ENCODE measurements around the gene PLEKHG7. TPM values are rescaled to one million over a fixed set of nuclear protein-coding genes. Genes with fewer than 3 reads are reported as not detected.

The PLEKHG7 gene
- total and polyA plus RNA-seq, 2 of the 8 experiments (the other 6 are each of a cell fraction or from before 2014, with no cell fraction given): not detected

DNA sequence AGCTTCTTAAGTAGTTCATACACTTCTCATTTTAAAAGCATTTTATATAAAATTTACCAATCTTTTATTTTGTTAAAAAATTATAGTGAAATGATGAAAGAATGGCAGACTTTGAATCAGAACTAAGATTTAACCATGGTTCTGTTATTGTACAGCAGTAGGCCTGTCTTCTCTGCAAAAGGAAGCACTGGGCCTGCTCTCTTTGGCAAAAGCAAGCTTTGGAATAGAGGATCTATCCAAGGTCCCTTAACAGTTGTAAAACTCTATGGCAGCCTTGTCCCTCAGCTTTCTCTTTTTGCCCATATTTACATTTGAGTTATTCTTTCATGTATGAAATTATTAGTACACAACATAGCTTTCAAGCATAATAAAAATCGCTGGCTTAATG, 82.8 kb downstream of the PLEKHG7 start (continued):
- TF ChIP-seq, protein P1, sequence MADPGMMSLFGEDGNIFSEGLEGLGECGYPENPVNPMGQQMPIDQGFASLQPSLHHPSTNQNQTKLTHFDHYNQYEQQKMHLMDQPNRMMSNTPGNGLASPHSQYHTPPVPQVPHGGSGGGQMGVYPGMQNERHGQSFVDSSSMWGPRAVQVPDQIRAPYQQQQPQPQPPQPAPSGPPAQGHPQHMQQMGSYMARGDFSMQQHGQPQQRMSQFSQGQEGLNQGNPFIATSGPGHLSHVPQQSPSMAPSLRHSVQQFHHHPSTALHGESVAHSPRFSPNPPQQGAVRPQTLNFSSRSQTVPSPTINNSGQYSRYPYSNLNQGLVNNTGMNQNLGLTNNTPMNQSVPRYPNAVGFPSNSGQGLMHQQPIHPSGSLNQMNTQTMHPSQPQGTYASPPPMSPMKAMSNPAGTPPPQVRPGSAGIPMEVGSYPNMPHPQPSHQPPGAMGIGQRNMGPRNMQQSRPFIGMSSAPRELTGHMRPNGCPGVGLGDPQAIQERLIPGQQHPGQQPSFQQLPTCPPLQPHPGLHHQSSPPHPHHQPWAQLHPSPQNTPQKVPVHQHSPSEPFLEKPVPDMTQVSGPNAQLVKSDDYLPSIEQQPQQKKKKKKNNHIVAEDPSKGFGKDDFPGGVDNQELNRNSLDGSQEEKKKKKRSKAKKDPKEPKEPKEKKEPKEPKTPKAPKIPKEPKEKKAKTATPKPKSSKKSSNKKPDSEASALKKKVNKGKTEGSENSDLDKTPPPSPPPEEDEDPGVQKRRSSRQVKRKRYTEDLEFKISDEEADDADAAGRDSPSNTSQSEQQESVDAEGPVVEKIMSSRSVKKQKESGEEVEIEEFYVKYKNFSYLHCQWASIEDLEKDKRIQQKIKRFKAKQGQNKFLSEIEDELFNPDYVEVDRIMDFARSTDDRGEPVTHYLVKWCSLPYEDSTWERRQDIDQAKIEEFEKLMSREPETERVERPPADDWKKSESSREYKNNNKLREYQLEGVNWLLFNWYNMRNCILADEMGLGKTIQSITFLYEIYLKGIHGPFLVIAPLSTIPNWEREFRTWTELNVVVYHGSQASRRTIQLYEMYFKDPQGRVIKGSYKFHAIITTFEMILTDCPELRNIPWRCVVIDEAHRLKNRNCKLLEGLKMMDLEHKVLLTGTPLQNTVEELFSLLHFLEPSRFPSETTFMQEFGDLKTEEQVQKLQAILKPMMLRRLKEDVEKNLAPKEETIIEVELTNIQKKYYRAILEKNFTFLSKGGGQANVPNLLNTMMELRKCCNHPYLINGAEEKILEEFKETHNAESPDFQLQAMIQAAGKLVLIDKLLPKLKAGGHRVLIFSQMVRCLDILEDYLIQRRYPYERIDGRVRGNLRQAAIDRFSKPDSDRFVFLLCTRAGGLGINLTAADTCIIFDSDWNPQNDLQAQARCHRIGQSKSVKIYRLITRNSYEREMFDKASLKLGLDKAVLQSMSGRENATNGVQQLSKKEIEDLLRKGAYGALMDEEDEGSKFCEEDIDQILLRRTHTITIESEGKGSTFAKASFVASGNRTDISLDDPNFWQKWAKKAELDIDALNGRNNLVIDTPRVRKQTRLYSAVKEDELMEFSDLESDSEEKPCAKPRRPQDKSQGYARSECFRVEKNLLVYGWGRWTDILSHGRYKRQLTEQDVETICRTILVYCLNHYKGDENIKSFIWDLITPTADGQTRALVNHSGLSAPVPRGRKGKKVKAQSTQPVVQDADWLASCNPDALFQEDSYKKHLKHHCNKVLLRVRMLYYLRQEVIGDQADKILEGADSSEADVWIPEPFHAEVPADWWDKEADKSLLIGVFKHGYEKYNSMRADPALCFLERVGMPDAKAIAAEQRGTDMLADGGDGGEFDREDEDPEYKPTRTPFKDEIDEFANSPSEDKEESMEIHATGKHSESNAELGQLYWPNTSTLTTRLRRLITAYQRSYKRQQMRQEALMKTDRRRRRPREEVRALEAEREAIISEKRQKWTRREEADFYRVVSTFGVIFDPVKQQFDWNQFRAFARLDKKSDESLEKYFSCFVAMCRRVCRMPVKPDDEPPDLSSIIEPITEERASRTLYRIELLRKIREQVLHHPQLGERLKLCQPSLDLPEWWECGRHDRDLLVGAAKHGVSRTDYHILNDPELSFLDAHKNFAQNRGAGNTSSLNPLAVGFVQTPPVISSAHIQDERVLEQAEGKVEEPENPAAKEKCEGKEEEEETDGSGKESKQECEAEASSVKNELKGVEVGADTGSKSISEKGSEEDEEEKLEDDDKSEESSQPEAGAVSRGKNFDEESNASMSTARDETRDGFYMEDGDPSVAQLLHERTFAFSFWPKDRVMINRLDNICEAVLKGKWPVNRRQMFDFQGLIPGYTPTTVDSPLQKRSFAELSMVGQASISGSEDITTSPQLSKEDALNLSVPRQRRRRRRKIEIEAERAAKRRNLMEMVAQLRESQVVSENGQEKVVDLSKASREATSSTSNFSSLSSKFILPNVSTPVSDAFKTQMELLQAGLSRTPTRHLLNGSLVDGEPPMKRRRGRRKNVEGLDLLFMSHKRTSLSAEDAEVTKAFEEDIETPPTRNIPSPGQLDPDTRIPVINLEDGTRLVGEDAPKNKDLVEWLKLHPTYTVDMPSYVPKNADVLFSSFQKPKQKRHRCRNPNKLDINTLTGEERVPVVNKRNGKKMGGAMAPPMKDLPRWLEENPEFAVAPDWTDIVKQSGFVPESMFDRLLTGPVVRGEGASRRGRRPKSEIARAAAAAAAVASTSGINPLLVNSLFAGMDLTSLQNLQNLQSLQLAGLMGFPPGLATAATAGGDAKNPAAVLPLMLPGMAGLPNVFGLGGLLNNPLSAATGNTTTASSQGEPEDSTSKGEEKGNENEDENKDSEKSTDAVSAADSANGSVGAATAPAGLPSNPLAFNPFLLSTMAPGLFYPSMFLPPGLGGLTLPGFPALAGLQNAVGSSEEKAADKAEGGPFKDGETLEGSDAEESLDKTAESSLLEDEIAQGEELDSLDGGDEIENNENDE (IDR thresholded peaks at IDR 0.05; ENCODE audit: insufficient replicate concordance, low read length): no peak
- TF ChIP-seq NRF1 (IDR thresholded peaks at IDR 0.05; ENCODE audit: low read depth, low read length) (no peak), FOSL1 (IDR thresholded peaks at IDR 0.05; ENCODE audit: insufficient read depth, low read depth, low read length) (no peak), KDM5A (IDR thresholded peaks at IDR 0.05; ENCODE audit: low read length) (no peak), PHF8 (conservative IDR thresholded peaks at IDR 0.05; ENCODE audit: low read depth, low read length) (no peak), CBX8 (IDR thresholded peaks at IDR 0.05; ENCODE audit: borderline replicate concordance, low read depth, low read length) (no peak), SIX5 (IDR thresholded peaks at IDR 0.05; ENCODE audit: low read depth, low read length) (no peak), SAP30 (IDR thresholded peaks at IDR 0.05; ENCODE audit: insufficient read depth, insufficient replicate concordance, low read length) (no peak)

Data from H1 (cell line).